Loucy (cell line): ENCODE measurements around the gene KRTAP6-2.

ENCODE experiments used
- H2AFZ ChIP-seq: fragments of 200-600 bp; sonication (generic); 2 replicates; pipeline ENCODE4 v1.6.0; 2016; ENCODE audit warnings: antibody characterized with exemption, mild to moderate bottlenecking, low read length, moderate library complexity
- H3F3A ChIP-seq: fragments of 200-600 bp; 2 replicates; pipeline ENCODE4 v1.6.0; 2016; ENCODE audit warnings: antibody characterized with exemption, low read depth, mild to moderate bottlenecking
- H3K27me3 ChIP-seq: fragments of 200-600 bp; sonication (generic); 2 replicates; pipeline ENCODE4 v1.6.1; 2014; ENCODE audit warnings: low read length, mild to moderate bottlenecking; ENCODE audit not compliant: insufficient read depth, poor library complexity, severe bottlenecking
- H3K36me3 ChIP-seq: fragments of 200-600 bp; sonication (generic); 2 replicates; pipeline ENCODE4 v1.6.1; 2016; ENCODE audit warnings: low read length; ENCODE audit not compliant: insufficient read depth
- H3K4me1 ChIP-seq: fragments of 200-600 bp; sonication (generic); 2 replicates; pipeline ENCODE4 v1.5.1; 2014; ENCODE audit warnings: low read length, mild to moderate bottlenecking; ENCODE audit not compliant: insufficient read depth, poor library complexity, severe bottlenecking
- H3K4me2 ChIP-seq: fragments of 200-600 bp; sonication (generic); 2 replicates; pipeline ENCODE4 v1.6.0; 2014; ENCODE audit warnings: antibody characterized with exemption, low read length, low read depth, mild to moderate bottlenecking; ENCODE audit not compliant: poor library complexity, severe bottlenecking
- H3K4me3 ChIP-seq: fragments of 200-600 bp; sonication (generic); 2 replicates; pipeline ENCODE4 v1.5.1; 2014; ENCODE audit warnings: low read length, mild to moderate bottlenecking, mixed read lengths; ENCODE audit not compliant: poor library complexity, severe bottlenecking
- H3K79me2 ChIP-seq: fragments of 200-600 bp; sonication (generic); 2 replicates; pipeline ENCODE4 v1.6.1; 2014; ENCODE audit warnings: low read length; ENCODE audit not compliant: insufficient read depth
- H3K9ac ChIP-seq: fragments of 200-600 bp; sonication (generic); 2 replicates; pipeline ENCODE4 v1.6.0; 2014; ENCODE audit warnings: mild to moderate bottlenecking, low read depth, low read length, moderate library complexity; ENCODE audit not compliant: poor library complexity, severe bottlenecking
- H3K9me2 ChIP-seq: fragments of 200-600 bp; sonication (generic); replicated peaks from 2 replicates; pipeline ENCODE4 v1.6.1; 2016; ENCODE audit warnings: low read depth, low read length, mixed read lengths
- H3K9me3 ChIP-seq: fragments of 200-600 bp; sonication (generic); 2 replicates; pipeline ENCODE4 v1.6.1; 2014; ENCODE audit warnings: mild to moderate bottlenecking, antibody characterized with exemption, low read length, low read depth; ENCODE audit not compliant: insufficient read depth
- H4K20me1 ChIP-seq: fragments of 200-600 bp; sonication (generic); 2 replicates; pipeline ENCODE4 v1.6.0; 2014; ENCODE audit warnings: antibody characterized with exemption, low read length, mild to moderate bottlenecking; ENCODE audit not compliant: insufficient read depth, poor library complexity, severe bottlenecking
- EZH2phosphoT487 ChIP-seq: fragments of 200-600 bp; IDR thresholded peaks from 2 replicates; pipeline ENCODE4 v1.6.1; 2018; ENCODE audit warnings: antibody characterized with exemption, mild to moderate bottlenecking, moderate library complexity, borderline replicate concordance
- TF ChIP-seq, protein P1 (sequence below): fragments of 200-600 bp; sonication (generic); conservative IDR thresholded peaks from 2 replicates; pipeline ENCODE4 v1.5.1; 2014; ENCODE audit warnings: mild to moderate bottlenecking, antibody characterized with exemption, low read length

Gene KRTAP6-2

DNA sequence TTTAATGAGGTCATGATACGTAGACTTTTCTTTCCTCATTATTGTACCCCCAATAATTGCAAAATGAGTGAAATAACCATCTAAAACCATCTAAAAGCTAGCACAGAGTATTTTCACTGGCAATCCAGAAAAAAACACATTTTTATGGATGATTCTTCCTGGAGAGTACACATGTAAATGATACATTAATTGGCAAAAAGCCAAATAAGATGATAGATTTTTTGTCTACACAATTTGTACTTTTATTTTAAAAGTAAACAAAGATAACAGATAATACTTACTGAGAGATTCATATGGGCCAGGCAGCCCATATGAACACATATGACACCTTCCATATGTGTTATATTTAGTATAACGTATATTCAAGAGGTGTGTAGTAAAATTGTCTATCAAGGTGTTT, 35.1 kb downstream of the KRTAP6-2 start:
- Histone ChIP-seq H3K4me2 (no peak overlapping the region), H3F3A (no peaks in the 10 kb centered on the region)
- TF ChIP-seq, protein P1, sequence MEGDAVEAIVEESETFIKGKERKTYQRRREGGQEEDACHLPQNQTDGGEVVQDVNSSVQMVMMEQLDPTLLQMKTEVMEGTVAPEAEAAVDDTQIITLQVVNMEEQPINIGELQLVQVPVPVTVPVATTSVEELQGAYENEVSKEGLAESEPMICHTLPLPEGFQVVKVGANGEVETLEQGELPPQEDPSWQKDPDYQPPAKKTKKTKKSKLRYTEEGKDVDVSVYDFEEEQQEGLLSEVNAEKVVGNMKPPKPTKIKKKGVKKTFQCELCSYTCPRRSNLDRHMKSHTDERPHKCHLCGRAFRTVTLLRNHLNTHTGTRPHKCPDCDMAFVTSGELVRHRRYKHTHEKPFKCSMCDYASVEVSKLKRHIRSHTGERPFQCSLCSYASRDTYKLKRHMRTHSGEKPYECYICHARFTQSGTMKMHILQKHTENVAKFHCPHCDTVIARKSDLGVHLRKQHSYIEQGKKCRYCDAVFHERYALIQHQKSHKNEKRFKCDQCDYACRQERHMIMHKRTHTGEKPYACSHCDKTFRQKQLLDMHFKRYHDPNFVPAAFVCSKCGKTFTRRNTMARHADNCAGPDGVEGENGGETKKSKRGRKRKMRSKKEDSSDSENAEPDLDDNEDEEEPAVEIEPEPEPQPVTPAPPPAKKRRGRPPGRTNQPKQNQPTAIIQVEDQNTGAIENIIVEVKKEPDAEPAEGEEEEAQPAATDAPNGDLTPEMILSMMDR = no peak
- no peak for TF ChIP-seq EZH2phosphoT487

DNA sequence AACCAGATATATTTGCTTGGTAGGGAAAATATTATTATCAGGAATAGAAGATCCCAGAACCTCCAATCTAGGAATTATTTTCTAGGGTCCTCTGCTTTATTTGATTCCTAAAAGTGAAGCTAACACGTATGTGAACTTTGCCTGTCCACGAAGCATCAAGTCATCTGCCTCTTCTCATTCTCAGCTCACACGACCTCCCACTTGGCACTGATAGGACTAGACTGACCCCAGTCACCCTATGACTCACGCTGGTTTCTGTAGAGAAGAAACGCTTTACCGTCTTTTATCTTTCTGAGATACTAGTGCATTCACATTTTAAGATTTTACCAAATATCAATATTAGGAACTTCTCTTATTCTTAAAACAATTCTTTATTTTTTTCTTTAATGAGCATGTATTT, 35.6 kb downstream of the KRTAP6-2 start:
- Histone ChIP-seq H3K9me2 (no peaks in the 10 kb centered on the region), H3K9ac (no peak overlapping the region), H3K79me2 (no peaks in the 10 kb centered on the region), H3K27me3 (no peaks in the 10 kb centered on the region), H4K20me1 (no peaks in the 10 kb centered on the region), H3K4me2 (no peak overlapping the region), H3K9me3 (no peaks in the 10 kb centered on the region), H3K4me1 (no peaks in the 10 kb centered on the region), H2AFZ (no peak overlapping the region), H3K36me3 (no peaks in the 10 kb centered on the region), H3F3A (no peaks in the 10 kb centered on the region), H3K4me3 (no peak overlapping the region)
- TF ChIP-seq, protein P1 = no peak
- TF ChIP-seq EZH2phosphoT487 = no peak

More for the DNA sequence above, 35.1 kb downstream of the KRTAP6-2 start:
- Histone ChIP-seq H3K36me3 (no peaks in the 10 kb centered on the region), H3K4me1 (no peaks in the 10 kb centered on the region), H4K20me1 (no peaks in the 10 kb centered on the region), H3K27me3 (no peaks in the 10 kb centered on the region), H2AFZ (no peak overlapping the region), H3K79me2 (no peaks in the 10 kb centered on the region), H3K4me3 (no peak overlapping the region), H3K9ac (no peak overlapping the region), H3K9me3 (no peaks in the 10 kb centered on the region), H3K9me2 (no peaks in the 10 kb centered on the region)

DNA sequence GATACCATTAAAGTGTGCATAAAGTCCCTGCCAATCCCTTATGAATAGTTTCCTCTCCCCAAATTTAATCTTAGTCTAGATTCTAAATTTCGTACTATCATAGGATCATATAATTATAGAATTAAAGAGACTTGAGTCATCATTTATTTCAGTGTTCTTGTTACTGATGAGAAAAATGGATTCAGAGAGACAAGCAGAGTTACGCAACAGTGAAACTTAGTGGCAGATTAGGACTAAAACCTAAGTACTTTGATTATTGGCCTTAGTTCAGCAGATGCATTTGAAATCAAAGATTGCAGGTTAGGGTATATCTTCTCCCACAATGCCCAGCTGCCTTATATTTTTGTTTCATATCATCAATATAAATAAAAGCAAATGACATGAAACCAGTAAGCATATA, 36.7 kb downstream of the KRTAP6-2 start:
- Histone ChIP-seq H3K9me3 (no peaks in the 10 kb centered on the region), H3K9ac (no peak overlapping the region), H3K36me3 (no peaks in the 10 kb centered on the region), H2AFZ (no peak overlapping the region), H3K79me2 (no peaks in the 10 kb centered on the region), H3K27me3 (no peaks in the 10 kb centered on the region), H3F3A (no peaks in the 10 kb centered on the region), H4K20me1 (no peaks in the 10 kb centered on the region), H3K9me2 (no peaks in the 10 kb centered on the region), H3K4me3 (no peak overlapping the region), H3K4me1 (no peaks in the 10 kb centered on the region), H3K4me2 (no peak overlapping the region)
- TF ChIP-seq EZH2phosphoT487 = no peak
- TF ChIP-seq, protein P1 = no peak
